Body of pancreas (tissue), 4 donors: ENCODE data around the gene CIBAR2. TPM values are rescaled to one million over a fixed set of nuclear protein-coding genes. Genes with fewer than 3 reads are reported as not detected.

Experiments used
- ATAC-seq: fragments of 150-250 bp; one replicate; pipeline ENCODE4 v1.9.1; 2016
- DNase-seq, 4 donors: peaks; one replicate each; pipeline ENCODE4 v3.0.0-alpha.2; 2019
- H3K27ac ChIP-seq, 4 donors: fragments of 200-600 bp; sonication (generic); 1 replicate in 3 of 4; 2 replicates in 1 of 4; pipeline versions ENCODE4 v1.5.1 to v1.6.1; 2016 to 2019; ENCODE audit warnings: mild to moderate bottlenecking in 1 of 4, mixed read lengths in 1 of 4, moderate library complexity in 1 of 4
- H3K27me3 ChIP-seq, 2 donors: fragments of 200-600 bp; sonication (generic); one replicate each; pipeline ENCODE4 v1.6.0; 2016; ENCODE audit warnings: mild to moderate bottlenecking in 1 of 2
- H3K36me3 ChIP-seq, 2 donors: fragments of 200-600 bp; sonication (generic); replicated peaks in 1 of 2; 2 replicates each; pipeline ENCODE4 v1.5.1; 2016; ENCODE audit warnings: low read depth in 2 of 2; ENCODE audit not compliant: insufficient read depth in 1 of 2
- H3K4me1 ChIP-seq: fragments of 200-600 bp; sonication (generic); one replicate; pipeline ENCODE4 v1.6.0; 2016
- H3K4me3 ChIP-seq, 2 donors: fragments of 200-600 bp; sonication (generic); 1 replicate in 1 of 2; 2 replicates in 1 of 2; pipeline ENCODE4 v1.5.1; 2016 to 2019
- H3K9me3 ChIP-seq, 3 donors: fragments of 200-600 bp; sonication (generic); 1 replicate in 2 of 3; 2 replicates in 1 of 3; pipeline ENCODE4 v1.5.1; 2016
- POLR2A ChIP-seq, 3 donors: fragments of 450-650 bp; IDR thresholded peaks; one replicate each; pipeline ENCODE4 v1.6.1; 2016; ENCODE audit warnings: antibody characterized with exemption in 3 of 3, mild to moderate bottlenecking in 2 of 3
- WGBS, 2 donors: methylation state at CpG; one replicate each; pipeline ENCODE4 v1.1.5; 2017; 5-methylcytosine and 5-hydroxymethylcytosine counted together
- intact Hi-C: fragments of 100-400 bp; cut with DNase I; formaldehyde crosslinking; loops from one replicate; pipeline ENCODE4 v1.15.1; 2023
- total RNA-seq, 2 donors: library from RNA; depleted of rRNA; stranded (reverse); fragments of >200 nt; gene quantifications; one replicate each; pipeline ENCODE4 v1.1.0, GENCODE V29; 2016
- TF ChIP-seq, protein P1 (sequence below), 7 experiments: fragments of 450-650 bp in 4 of 7; fragments of 200-600 bp in 3 of 7; sonication (generic) in 3 of 7; IDR thresholded peaks; one replicate each; pipeline ENCODE4 v1.5.1; 2016 to 2019; ENCODE audit warnings: antibody characterized with exemption in 7 of 7

CIBAR2 gene
- total RNA-seq, 2 donors from 2014 or later, result not detected

GRCh38 chr16:85157372-85157771 is 45.1 kb upstream of the CIBAR2 start:
- H3K9me3 ChIP-seq, result no peaks in the 10 kb centered on the region
- no peak for DNase-seq
- ATAC-seq, result no peak
- TF ChIP-seq, protein P1, sequence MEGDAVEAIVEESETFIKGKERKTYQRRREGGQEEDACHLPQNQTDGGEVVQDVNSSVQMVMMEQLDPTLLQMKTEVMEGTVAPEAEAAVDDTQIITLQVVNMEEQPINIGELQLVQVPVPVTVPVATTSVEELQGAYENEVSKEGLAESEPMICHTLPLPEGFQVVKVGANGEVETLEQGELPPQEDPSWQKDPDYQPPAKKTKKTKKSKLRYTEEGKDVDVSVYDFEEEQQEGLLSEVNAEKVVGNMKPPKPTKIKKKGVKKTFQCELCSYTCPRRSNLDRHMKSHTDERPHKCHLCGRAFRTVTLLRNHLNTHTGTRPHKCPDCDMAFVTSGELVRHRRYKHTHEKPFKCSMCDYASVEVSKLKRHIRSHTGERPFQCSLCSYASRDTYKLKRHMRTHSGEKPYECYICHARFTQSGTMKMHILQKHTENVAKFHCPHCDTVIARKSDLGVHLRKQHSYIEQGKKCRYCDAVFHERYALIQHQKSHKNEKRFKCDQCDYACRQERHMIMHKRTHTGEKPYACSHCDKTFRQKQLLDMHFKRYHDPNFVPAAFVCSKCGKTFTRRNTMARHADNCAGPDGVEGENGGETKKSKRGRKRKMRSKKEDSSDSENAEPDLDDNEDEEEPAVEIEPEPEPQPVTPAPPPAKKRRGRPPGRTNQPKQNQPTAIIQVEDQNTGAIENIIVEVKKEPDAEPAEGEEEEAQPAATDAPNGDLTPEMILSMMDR (IDR thresholded peaks at IDR 0.05), result no peak
- TF ChIP-seq POLR2A (IDR thresholded peaks at IDR 0.05), result no peak
- intact Hi-C loops, result no loop called here
- H3K27ac ChIP-seq, result no peak overlapping the region
- peaks cover 24% of the 10 kb centered on the region for H3K4me1 ChIP-seq
- no peaks in the 10 kb centered on the region for H3K27me3 ChIP-seq
- no peak overlapping the region for H3K4me3 ChIP-seq
- no peaks in the 10 kb centered on the region for H3K36me3 ChIP-seq
- WGBS, 2 donors, result 84 to 87% methylated on average over 8 of the region's 8 CpGs

DNA sequence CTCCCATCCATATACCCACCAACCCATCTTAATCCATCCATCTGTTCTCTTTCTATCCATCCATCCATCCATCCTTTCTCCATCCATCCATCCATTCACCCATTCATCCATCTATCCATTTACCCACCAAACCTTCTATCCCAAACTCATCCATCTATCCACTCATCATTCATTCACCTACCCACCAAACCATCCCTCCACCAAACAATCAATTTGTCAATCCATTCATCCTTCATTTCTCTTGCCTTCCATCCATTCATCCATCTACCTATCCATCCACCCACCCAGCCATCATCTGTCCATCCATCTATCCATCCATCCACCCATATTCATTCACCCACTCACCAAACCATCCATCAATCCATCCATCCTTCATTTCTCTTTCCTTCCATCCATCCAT is 44.6 kb upstream of the CIBAR2 start:
- Histone ChIP-seq H3K36me3 (no peaks in the 10 kb centered on the region), H3K27me3 (no peaks in the 10 kb centered on the region), H3K4me1 (peaks cover 29% of the 10 kb centered on the region), H3K9me3 (no peaks in the 10 kb centered on the region), H3K27ac (peak overlapping the region in 1 of 4 donors; percentile 29), H3K4me3 (no peak overlapping the region)
- no peak for TF ChIP-seq POLR2A (IDR thresholded peaks at IDR 0.05)
- TF ChIP-seq, protein P1 (IDR thresholded peaks at IDR 0.05), result no peak
- no peak for ATAC-seq
- DNase-seq, result no peak
- intact Hi-C loops, result no loop called here

- H3K27me3 ChIP-seq, result no peaks in the 10 kb centered on the region
- WGBS, 2 donors, result 58 to 73% methylated on average over 4 to 7 of the region's 7 CpGs
- H3K4me3 ChIP-seq, result no peak overlapping the region
- no peaks in the 10 kb centered on the region for H3K36me3 ChIP-seq
- ATAC-seq (peak; percentile 38), DNase-seq (peak in 1 of 4 donors; percentile 23)
- H3K27ac ChIP-seq, result peak overlapping the region in 2 of 4 donors; percentile 28 to 29
- peaks cover 33% of the 10 kb centered on the region for H3K4me1 ChIP-seq
- no peaks in the 10 kb centered on the region for H3K9me3 ChIP-seq
- TF ChIP-seq POLR2A (IDR thresholded peaks at IDR 0.05), result no peak
- TF ChIP-seq, protein P1 (IDR thresholded peaks at IDR 0.05), result no peak
- intact Hi-C loops, result no loop called here
Measured at GRCh38 chr16:85156440-85156839, 44.2 kb upstream of the CIBAR2 start.

- Histone ChIP-seq H3K4me1 (peaks cover 20% of the 10 kb centered on the region), H3K4me3 (no peak overlapping the region), H3K27me3 (no peaks in the 10 kb centered on the region), H3K36me3 (no peaks in the 10 kb centered on the region), H3K27ac (no peak overlapping the region), H3K9me3 (no peaks in the 10 kb centered on the region)
- 91 to 93% methylated on average over 8 to 11 of the region's 12 CpGs for WGBS, 2 donors
- ATAC-seq (no peak), DNase-seq (no peak)
- intact Hi-C loops, result no loop called here
- no peak for TF ChIP-seq POLR2A (IDR thresholded peaks at IDR 0.05)
- TF ChIP-seq, protein P1 (IDR thresholded peaks at IDR 0.05), result no peak
Measured at GRCh38 chr16:85153656-85154091, 41.4 kb upstream of the CIBAR2 start.

GRCh38 chr16:85153046-85153445 is 40.8 kb upstream of the CIBAR2 start:
- TF ChIP-seq, protein P1 (IDR thresholded peaks at IDR 0.05), result no peak
- no peak for TF ChIP-seq POLR2A (IDR thresholded peaks at IDR 0.05)
- WGBS, 2 donors, result 82 to 84% methylated on average over 8 of the region's 8 CpGs
- intact Hi-C loops, result no loop called here

More at GRCh38 chr16:85153046-85153445, 40.8 kb upstream of the CIBAR2 start:
- Histone ChIP-seq H3K4me3 (no peak overlapping the region), H3K27ac (no peak overlapping the region), H3K36me3 (no peaks in the 10 kb centered on the region), H3K27me3 (no peaks in the 10 kb centered on the region), H3K4me1 (peaks cover 16% of the 10 kb centered on the region), H3K9me3 (no peaks in the 10 kb centered on the region)
- ATAC-seq (no peak), DNase-seq (no peak)
